BLaER1 treated with 17β-estradiol and CSF1 and Interleukin-3, amounts not matched to agents 10 nM and 100 nM (cell line): Measurements from ENCODE around the gene PFDN2.

Experiments used
- H3K27ac ChIP-seq, 11 experiments: shearing (Covaris generic); formaldehyde crosslinking; 2 replicates each; pipeline ENCODE4 v1.8.1; 2022
- H3K27me3 ChIP-seq, 11 experiments: shearing (Covaris generic); formaldehyde crosslinking; 2 replicates each; pipeline ENCODE4 v1.8.1; 2022
- H3K36me3 ChIP-seq, 11 experiments: shearing (Covaris generic); formaldehyde crosslinking; 2 replicates each; pipeline ENCODE4 v1.8.1; 2022
- H3K4me1 ChIP-seq, 10 experiments: shearing (Covaris generic); formaldehyde crosslinking; 2 replicates each; pipeline ENCODE4 v1.8.1; 2022
- H3K4me2 ChIP-seq, 11 experiments: shearing (Covaris generic); formaldehyde crosslinking; 2 replicates each; pipeline ENCODE4 v1.8.1; 2022
- H3K4me3 ChIP-seq, 10 experiments: shearing (Covaris generic); formaldehyde crosslinking; 2 replicates each; pipeline ENCODE4 v1.8.1; 2022
- H3K9ac ChIP-seq, 11 experiments: shearing (Covaris generic); formaldehyde crosslinking; 2 replicates each; pipeline ENCODE4 v1.8.1; 2022
- H3K9me3 ChIP-seq, 11 experiments: shearing (Covaris generic); formaldehyde crosslinking; replicated peaks in 1 of 11; 2 replicates each; pipeline ENCODE4 v1.8.1; 2022
- H4K20me1 ChIP-seq, 11 experiments: shearing (Covaris generic); formaldehyde crosslinking; 2 replicates each; pipeline ENCODE4 v1.8.1; 2022
- Cebpa-rat ChIP-seq, 11 experiments: shearing (Covaris generic); IDR thresholded peaks; 2 replicates each; pipeline ENCODE4 v1.8.1; 2022

Gene PFDN2

DNA sequence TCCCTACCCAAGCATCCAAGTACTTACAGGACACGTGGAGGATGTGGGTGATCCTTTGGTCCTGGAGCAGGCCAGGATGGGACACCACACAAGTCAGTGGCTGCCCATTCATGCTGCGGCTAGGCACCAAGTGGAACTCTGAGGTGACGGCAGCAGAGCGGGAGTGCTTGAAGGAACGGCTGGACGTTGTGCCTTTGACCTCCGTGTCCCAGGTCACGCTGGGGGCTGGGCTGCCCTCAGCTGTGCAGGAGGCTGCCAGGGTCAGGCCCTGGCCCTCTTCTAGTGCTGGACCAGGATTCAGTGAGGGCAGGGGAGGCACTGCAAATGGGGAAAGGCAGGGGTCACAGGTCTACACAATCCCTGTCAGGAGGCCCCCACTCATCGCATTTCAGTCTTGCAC lies 40.4 kb downstream of the PFDN2 start:
- H3K4me3 ChIP-seq, result no peak overlapping the region
- TF ChIP-seq Cebpa-rat (IDR thresholded peaks at IDR 0.05), result no peak
- no peak overlapping the region for H3K9ac ChIP-seq
- no peaks in the 10 kb centered on the region for H3K27me3 ChIP-seq
- no peaks in the 10 kb centered on the region for H3K36me3 ChIP-seq
- H3K27ac ChIP-seq, result no peak overlapping the region
- no peaks in the 10 kb centered on the region for H4K20me1 ChIP-seq
- H3K4me2 ChIP-seq, result no peak overlapping the region
- no peaks in the 10 kb centered on the region for H3K9me3 ChIP-seq
- H3K4me1 ChIP-seq, result peaks cover 0 to 58% (median 16%) of the 10 kb centered on the region in 10 experiments; a peak in 11 of 20 replicates

DNA sequence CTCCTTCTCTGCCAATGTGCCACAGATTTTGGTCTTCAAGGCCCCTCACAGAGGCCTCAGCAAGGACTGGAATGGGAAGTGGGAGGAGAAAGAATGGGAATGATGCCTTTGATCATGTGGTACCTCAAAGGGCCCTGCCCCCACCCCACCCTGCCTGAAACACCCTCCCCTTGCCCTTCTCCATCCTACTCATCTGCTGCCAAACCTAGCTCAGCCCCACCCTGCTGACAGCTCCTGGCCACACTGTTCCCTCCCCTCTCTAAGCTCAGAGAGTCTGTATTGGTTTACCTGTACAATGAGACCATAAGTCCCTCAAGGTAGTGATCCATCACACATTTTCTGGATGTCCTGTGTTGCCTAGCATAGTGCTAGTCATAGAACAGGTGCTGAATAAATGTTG lies 41.4 kb downstream of the PFDN2 start:
- H3K9me3 ChIP-seq, result no peaks in the 10 kb centered on the region
- H3K9ac ChIP-seq, result no peak overlapping the region
- no peaks in the 10 kb centered on the region for H3K27me3 ChIP-seq
- no peaks in the 10 kb centered on the region for H3K36me3 ChIP-seq
- H3K4me1 ChIP-seq, result peaks cover 8 to 58% (median 23%) of the 10 kb centered on the region in 10 experiments
- H3K4me2 ChIP-seq, result no peak overlapping the region
- H3K27ac ChIP-seq, result no peak overlapping the region
- TF ChIP-seq Cebpa-rat (IDR thresholded peaks at IDR 0.05), result no peak
- no peaks in the 10 kb centered on the region for H4K20me1 ChIP-seq
- no peak overlapping the region for H3K4me3 ChIP-seq

DNA sequence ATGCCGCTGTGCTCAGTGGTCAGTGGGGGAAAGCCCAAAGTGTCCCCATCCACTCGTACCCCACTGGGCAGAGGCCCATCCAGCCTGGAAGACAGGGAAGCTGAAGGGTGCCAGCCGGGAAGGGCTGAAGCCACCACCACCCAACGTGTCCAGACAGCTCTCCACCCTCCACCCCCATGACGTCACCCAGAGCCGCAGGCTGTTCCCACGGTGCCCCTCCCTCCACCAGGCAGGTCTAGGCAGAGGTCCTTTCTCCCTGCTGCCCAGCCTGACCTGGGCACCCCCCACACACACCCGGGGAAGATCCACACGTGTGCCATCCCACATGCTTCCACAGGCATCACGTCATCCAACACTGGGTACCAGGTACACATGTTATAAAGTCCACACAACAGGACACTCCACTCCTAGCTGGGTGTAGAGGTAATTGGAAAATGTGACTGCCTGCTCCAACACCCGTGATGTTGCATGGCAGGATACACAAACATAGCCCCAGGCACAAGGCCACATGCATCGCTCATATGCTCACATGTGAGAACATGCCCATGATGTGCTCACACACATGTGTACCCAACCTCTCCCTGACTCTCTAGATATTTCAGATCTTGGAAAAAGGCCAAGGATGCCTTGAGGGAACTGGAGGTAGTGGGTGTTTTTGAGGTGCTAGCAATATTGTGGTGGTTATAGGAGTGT lies 43.0 kb downstream of the PFDN2 start:
- H3K4me3 ChIP-seq, result no peak overlapping the region
- H3K4me1 ChIP-seq, result peaks cover 24 to 58% (median 36%) of the 10 kb centered on the region in 10 experiments
- H3K27ac ChIP-seq, result no peak overlapping the region; a peak in 1 of 22 replicates
- no peaks in the 10 kb centered on the region for H3K27me3 ChIP-seq
- no peaks in the 10 kb centered on the region for H3K36me3 ChIP-seq
- no peaks in the 10 kb centered on the region for H4K20me1 ChIP-seq
- H3K9ac ChIP-seq, result no peak overlapping the region
- TF ChIP-seq Cebpa-rat (IDR thresholded peaks at IDR 0.05), result no peak
- peak overlapping the region in 4 of 11 experiments; percentile 16 to 61 (median 50); a peak in 4 of 22 replicates for H3K4me2 ChIP-seq
- peaks cover 0 to 9% (median 6%) of the 10 kb centered on the region in 11 experiments; a peak in 5 of 22 replicates for H3K9me3 ChIP-seq

DNA sequence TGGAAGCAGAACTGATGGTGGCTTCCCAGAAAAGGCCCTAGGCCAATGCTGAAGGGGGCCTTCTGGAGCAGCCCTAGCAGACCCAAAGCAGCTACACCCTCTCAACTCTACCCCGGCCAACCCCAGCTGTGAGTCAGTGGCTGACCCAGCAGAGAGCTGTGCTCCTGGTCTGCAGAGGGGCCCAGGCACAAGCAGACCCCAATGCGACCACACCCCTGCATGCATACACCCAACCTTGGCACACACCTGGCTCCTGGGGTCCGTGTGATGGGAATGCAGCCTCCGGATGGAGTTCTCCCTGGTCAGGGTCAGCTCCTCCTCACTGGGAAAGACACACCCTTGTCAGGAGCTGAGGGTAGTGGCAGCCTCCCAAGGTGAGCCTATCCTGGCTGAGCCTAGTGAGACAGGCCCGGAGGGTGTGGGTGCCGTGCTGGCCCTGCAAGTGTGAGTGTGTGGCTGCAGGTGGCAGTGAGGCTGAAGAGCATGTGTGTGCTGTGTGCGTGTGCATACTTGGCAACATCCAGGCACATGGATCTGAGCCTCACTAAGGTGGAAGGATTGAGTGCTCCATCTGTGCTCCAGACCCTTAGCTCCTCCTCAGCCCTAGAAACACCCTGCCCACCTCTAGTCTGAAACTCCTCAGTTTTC lies 44.2 kb downstream of the PFDN2 start:
- Histone ChIP-seq H3K9ac (0 out of 22 replicates have a peak overlapping the region, but pooled peaks of 1 of the 11 experiments have one; percentile 17), H3K27me3 (no peaks in the 10 kb centered on the region), H3K4me2 (peak overlapping the region in 7 of 11 experiments; percentile 3 to 61 (median 42); a peak in 8 of 22 replicates), H4K20me1 (no peaks in the 10 kb centered on the region), H3K36me3 (no peaks in the 10 kb centered on the region), H3K9me3 (peaks cover 0 to 9% (median 6%) of the 10 kb centered on the region in 11 experiments; a peak in 5 of 22 replicates), H3K4me1 (peaks cover 27 to 51% (median 39%) of the 10 kb centered on the region in 10 experiments), H3K4me3 (no peak overlapping the region), H3K27ac (peak overlapping the region in 2 of 11 experiments; percentile 30 to 44; a peak in 4 of 22 replicates)
- TF ChIP-seq Cebpa-rat (IDR thresholded peaks at IDR 0.05), result no peak

DNA sequence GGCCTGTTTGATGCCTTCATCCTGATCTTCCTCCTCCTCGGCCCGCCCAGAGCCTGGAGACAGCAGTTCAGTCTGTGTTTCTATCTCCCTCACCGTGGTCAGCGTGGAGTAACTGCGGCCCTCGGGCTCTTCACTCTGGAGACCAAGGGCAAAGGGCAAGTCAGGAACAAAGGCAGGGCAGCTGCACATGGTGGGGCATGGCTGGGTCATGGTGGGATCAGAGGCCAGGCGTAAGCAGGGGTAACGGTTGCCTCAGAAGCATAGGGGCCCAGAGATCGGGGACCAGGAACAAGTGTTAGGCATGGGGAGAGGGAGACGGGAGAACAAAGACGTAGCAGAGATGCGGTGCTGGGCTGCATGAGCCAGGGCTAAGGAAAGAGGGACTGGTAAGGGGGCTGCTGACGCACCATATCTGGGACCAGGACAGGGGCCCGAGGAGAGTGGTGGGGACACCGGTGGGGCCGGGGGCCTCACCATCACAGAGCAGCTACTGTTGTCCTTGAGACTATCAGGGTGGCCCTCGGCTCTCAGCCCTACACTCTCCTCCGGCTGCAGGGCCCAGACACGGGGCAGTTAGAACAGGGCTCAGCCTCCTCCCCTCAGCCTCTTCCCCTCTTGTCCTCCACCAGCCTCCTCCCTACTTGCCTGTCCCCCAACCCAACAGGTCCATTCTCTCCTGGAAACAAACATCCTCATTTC lies 44.9 kb downstream of the PFDN2 start:
- Histone ChIP-seq H3K4me2 (peak overlapping the region in 7 of 11 experiments; percentile 3 to 61 (median 42); a peak in 8 of 22 replicates), H3K27ac (peak overlapping the region in 2 of 11 experiments; percentile 30 to 44; a peak in 5 of 22 replicates)
- TF ChIP-seq Cebpa-rat (IDR thresholded peaks at IDR 0.05), result no peak

DNA sequence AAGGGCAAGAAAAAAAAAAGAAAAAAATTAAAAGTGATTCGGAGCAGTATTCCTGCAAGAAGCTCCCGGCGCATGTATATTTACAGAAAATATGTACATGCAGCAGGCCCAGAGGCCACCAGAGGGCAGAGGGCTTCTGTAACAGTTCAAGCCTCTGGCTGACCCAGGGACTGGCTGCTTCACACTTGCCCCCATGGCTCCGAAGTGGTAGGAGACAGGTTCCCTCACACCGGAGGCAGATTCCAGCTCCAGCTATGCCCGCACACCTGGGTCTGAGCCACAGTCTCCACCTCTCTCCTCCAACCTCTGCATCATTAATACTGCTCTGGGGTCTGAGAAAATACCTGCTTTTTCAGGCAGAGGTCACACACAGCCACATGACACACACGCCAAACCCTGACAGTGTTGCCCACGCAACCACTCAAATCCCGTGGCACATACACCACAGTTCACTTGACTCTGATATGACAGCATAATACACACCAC lies 45.9 kb downstream of the PFDN2 start:
- no peak for TF ChIP-seq Cebpa-rat (IDR thresholded peaks at IDR 0.05)
- Histone ChIP-seq H3K36me3 (peaks cover 2 to 4% (median 2%) of the 10 kb centered on the region in 11 experiments; a peak in 14 of 22 replicates), H3K27ac (no peak overlapping the region), H3K9me3 (peaks cover 0 to 9% (median 6%) of the 10 kb centered on the region in 11 experiments; a peak in 5 of 22 replicates), H3K27me3 (no peaks in the 10 kb centered on the region), H3K4me3 (no peak overlapping the region), H3K4me1 (peaks cover 41 to 63% (median 53%) of the 10 kb centered on the region in 10 experiments), H3K9ac (no peak overlapping the region), H3K4me2 (peak overlapping the region in 9 of 11 experiments; percentile 21 to 100 (median 95); a peak in 9 of 22 replicates), H4K20me1 (peaks cover 0 to 11% (median 3%) of the 10 kb centered on the region in 11 experiments; a peak in 10 of 22 replicates)

More for the DNA sequence above, 44.9 kb downstream of the PFDN2 start:
- no peaks in the 10 kb centered on the region for H3K27me3 ChIP-seq
- no peaks in the 10 kb centered on the region for H3K36me3 ChIP-seq
- H3K4me3 ChIP-seq, result no peak overlapping the region
- 0 out of 22 replicates have a peak overlapping the region, but pooled peaks of 1 of the 11 experiments have one; percentile 17 for H3K9ac ChIP-seq
- H3K9me3 ChIP-seq, result peaks cover 0 to 9% (median 6%) of the 10 kb centered on the region in 11 experiments; a peak in 5 of 22 replicates
- peaks cover 31 to 53% (median 43%) of the 10 kb centered on the region in 10 experiments for H3K4me1 ChIP-seq
- H4K20me1 ChIP-seq, result peaks cover 0 to 3% (median 0%) of the 10 kb centered on the region in 11 experiments; a peak in 4 of 22 replicates

DNA sequence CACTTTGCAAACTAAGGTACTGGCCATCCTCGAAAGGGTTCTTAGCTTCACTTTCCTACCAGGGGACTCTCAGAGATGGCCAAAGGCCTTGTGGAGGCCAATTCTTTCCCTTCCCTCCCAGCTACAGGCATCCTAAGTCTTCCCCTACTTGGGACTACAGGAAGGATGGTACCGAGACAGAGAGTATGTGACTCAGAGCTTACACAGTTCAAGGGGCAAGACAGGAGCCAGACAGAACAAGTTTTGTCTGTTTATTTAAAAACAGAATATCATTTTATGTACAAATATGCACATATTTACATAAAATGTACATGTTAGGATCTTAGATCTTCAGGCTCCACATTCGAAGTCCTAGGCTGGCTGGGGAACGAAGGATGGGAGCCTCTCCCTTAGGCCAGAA lies 47.1 kb downstream of the PFDN2 start:
- peaks cover 0 to 9% (median 6%) of the 10 kb centered on the region in 11 experiments; a peak in 5 of 22 replicates for H3K9me3 ChIP-seq
- H3K4me3 ChIP-seq, result peak overlapping the region in 3 of 10 experiments; percentile 17 to 97 (median 84); a peak in 2 of 20 replicates
- H3K36me3 ChIP-seq, result peaks cover 12 to 16% (median 13%) of the 10 kb centered on the region in 11 experiments; a peak in 19 of 22 replicates
- peak overlapping the region; percentile 87 to 99 (median 97); a peak in 21 of 22 replicates for H3K27ac ChIP-seq
- H3K9ac ChIP-seq, result peak overlapping the region in 2 of 11 experiments; percentile 94 to 96; a peak in 3 of 22 replicates
- H3K4me2 ChIP-seq, result peak overlapping the region in 10 of 11 experiments; percentile 95 to 100 (median 98); a peak in 19 of 22 replicates
- no peaks in the 10 kb centered on the region for H3K27me3 ChIP-seq
- peaks cover 0 to 23% (median 14%) of the 10 kb centered on the region in 11 experiments; a peak in 12 of 22 replicates for H4K20me1 ChIP-seq
- peaks cover 52 to 75% (median 63%) of the 10 kb centered on the region in 10 experiments for H3K4me1 ChIP-seq
- no peak for TF ChIP-seq Cebpa-rat (IDR thresholded peaks at IDR 0.05)

DNA sequence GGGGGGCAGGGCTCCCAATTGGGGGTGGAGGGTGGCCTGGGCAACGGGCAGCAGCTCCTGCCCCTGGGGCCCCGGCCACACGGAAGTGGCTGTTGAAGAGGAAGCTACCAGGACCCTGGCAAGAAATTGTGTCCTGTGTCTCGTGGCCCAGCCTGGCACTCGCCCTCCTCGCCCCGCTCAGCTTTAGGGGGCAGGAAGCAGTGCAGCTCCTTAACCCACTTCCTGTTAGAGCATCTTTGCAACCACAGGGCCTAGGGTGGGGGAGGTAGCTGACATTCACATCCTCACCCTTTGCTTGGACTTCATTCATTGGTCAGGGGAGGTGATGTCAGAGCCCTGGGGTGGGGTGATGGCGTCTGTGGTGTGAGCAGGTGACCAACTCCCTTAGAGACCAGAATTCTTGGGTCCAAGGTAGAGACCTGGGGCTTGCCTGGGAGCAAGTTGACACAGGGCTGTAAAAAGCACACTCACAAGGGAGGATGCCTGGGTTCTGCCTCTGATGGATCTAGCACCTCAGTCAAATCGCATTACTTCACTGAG lies 48.0 kb downstream of the PFDN2 start, which contains the start of gene ARHGAP30:
Gene ARHGAP30 (minus strand): TSS at position 161 of the 540 bp plus-strand sequence. CDS start 267 bp downstream, outside the sequence.
- Histone ChIP-seq H3K4me1 (peaks cover 60 to 81% (median 72%) of the 10 kb centered on the region in 10 experiments), H3K9me3 (peaks cover 0 to 9% (median 6%) of the 10 kb centered on the region in 11 experiments; a peak in 5 of 22 replicates), H3K9ac (peak within 1 kb of the TSS; percentile 90 to 97 (median 94)), H4K20me1 (peaks cover 0 to 32% (median 22%) of the 10 kb centered on the region in 11 experiments; a peak in 14 of 22 replicates), H3K4me2 (peak within 1 kb of the TSS; percentile 88 to 100 (median 98)), H3K36me3 (peaks cover 15 to 23% (median 21%) of the 10 kb centered on the region in 11 experiments; a peak in 21 of 22 replicates), H3K27ac (peak within 1 kb of the TSS; percentile 87 to 99 (median 97)), H3K27me3 (no peaks in the 10 kb centered on the region), H3K4me3 (peak within 1 kb of the TSS; percentile 74 to 97 (median 86))
- TF ChIP-seq Cebpa-rat (IDR thresholded peaks at IDR 0.05), result no peak
